Melanocyte of skin (primary cell): ENCODE measurements around the gene UQCC3. TPM values are rescaled to one million over a fixed set of nuclear protein-coding genes. Genes with fewer than 3 reads are reported as not detected.

Source experiments
- small RNA-seq, 2 donors: library from RNA; depleted of rRNA; stranded (forward); fragments of <200 nt; gene quantifications; one replicate each; pipeline ENCODE3, GENCODE V24; 2012
- total RNA-seq, 2 donors: library from RNA; depleted of rRNA; stranded (reverse); fragments of >200 nt; gene quantifications; 2 replicates each; pipeline ENCODE4 v1.2.3, GENCODE V29; 2012

UQCC3 gene
- 1 to 10 TPM; 5.9 to 7.3 TPM for total RNA-seq

GRCh38 chr11:62671608-62672389, at the start of gene UQCC3, which contains the start of gene LBHD1:
Gene UQCC3 (plus strand): TSS chr11:62671673. CDS start chr11:62671746, 73 bp downstream.
Gene LBHD1 (minus strand): TSS chr11:62672267. CDS start chr11:62670031, 2,236 bp downstream.

GRCh38 chr11:62645946-62646824, 25.3 kb upstream of the UQCC3 start, which contains the start of gene GANAB:
Gene GANAB (minus strand): TSS chr11:62646613. CDS start chr11:62646599, 14 bp downstream.

GRCh38 chr11:62665075-62665598, 6.3 kb upstream of the UQCC3 start, which contains the start of the genes C11orf98 and CSKMT:
Gene C11orf98 (minus strand): TSS chr11:62665210. CDS start chr11:62665169, 41 bp downstream.
Gene CSKMT (plus strand): TSS chr11:62665312. CDS start chr11:62665880, 568 bp downstream.

GRCh38 chr11:62678770-62679696, 7.6 kb downstream of the UQCC3 start, which contains the start of gene UBXN1:
Gene UBXN1 (minus strand): TSS chr11:62679073. CDS start chr11:62678923, 150 bp downstream.

GRCh38 chr11:62689421-62690183, 18.1 kb downstream of the UQCC3 start, which contains the start of gene LRRN4CL:
Gene LRRN4CL (minus strand): TSS chr11:62689530. CDS start chr11:62688508, 1,022 bp downstream.

GRCh38 chr11:62707277-62707861, 35.9 kb downstream of the UQCC3 start, which contains the start of the genes BSCL2 and GNG3:
Gene BSCL2 (minus strand): TSS chr11:62707424. CDS start chr11:62707195, 229 bp downstream.
Gene GNG3 (plus strand): TSS chr11:62707676. CDS start chr11:62708296, 620 bp downstream.

Small RNA genes within 50 kb of the gene (small RNA-seq; reads per million reads assigned to genes)
- 0 reads per million in 2 donors for gene SNORA57

Other genes starting within 250 kb of the UQCC3 start
- gene AHNAK, start 124.9 kb upstream of the UQCC3 start, total RNA-seq, result 100 to 1,000 TPM; 261 to 266 TPM
- gene EEF1G, start 97.8 kb upstream of the UQCC3 start, total RNA-seq, result 100 to 1,000 TPM; 357 to 708 TPM
- 1 to 10 TPM; 6.5 to 7.0 TPM for gene TUT1, start 80.2 kb upstream of the UQCC3 start, total RNA-seq
- gene MTA2, start 69.8 kb upstream of the UQCC3 start, total RNA-seq, result 100 to 1,000 TPM; 102 to 164 TPM
- gene EML3, start 58.9 kb upstream of the UQCC3 start, total RNA-seq, result 10 to 100 TPM; 15.3 to 19.3 TPM
- gene ROM1, start 58.4 kb upstream of the UQCC3 start, total RNA-seq, result 1 to 10 TPM in 1 of 2 donors, under 1 TPM in 1; 1.00 to 1.0 TPM
- 10 to 100 TPM; 50.3 to 51.3 TPM for gene B3GAT3, start 49.7 kb upstream of the UQCC3 start, total RNA-seq
- 100 to 1,000 TPM; 140 to 155 TPM for gene GANAB, start 25.1 kb upstream of the UQCC3 start, total RNA-seq
- 10 to 100 TPM; 26.2 to 28.0 TPM for gene INTS5, start 18.4 kb upstream of the UQCC3 start, total RNA-seq
- 10 to 100 TPM; 26.5 to 36.0 TPM for gene C11orf98, start 6.5 kb upstream of the UQCC3 start, total RNA-seq
- 1 to 10 TPM; 6.7 to 7.6 TPM for gene CSKMT, start 6.4 kb upstream of the UQCC3 start, total RNA-seq
- gene LBHD1, start 594 bp downstream of the UQCC3 start, total RNA-seq, result 1 to 10 TPM; 4.3 to 5.5 TPM
- gene UBXN1, start 7.4 kb downstream of the UQCC3 start, total RNA-seq, result 10 to 100 TPM; 59.2 to 83.9 TPM
- gene LRRN4CL, start 17.9 kb downstream of the UQCC3 start, total RNA-seq, result 1 to 10 TPM; 1.0 to 1.3 TPM
- 10 to 100 TPM; 70.3 to 71.9 TPM for gene BSCL2, start 35.8 kb downstream of the UQCC3 start, total RNA-seq
- gene GNG3, start 36.0 kb downstream of the UQCC3 start, total RNA-seq, result not detected
- 10 to 100 TPM in 1 of 2 donors, 1 to 10 TPM in 1; 5.7 to 10.3 TPM for gene HNRNPUL2, start 55.8 kb downstream of the UQCC3 start, total RNA-seq
- gene TTC9C, start 56.8 kb downstream of the UQCC3 start, total RNA-seq, result 10 to 100 TPM; 27.2 to 33.6 TPM
- 10 to 100 TPM in 1 of 2 donors, 1 to 10 TPM in 1; 6.3 to 14.5 TPM for gene ZBTB3, start 82.5 kb downstream of the UQCC3 start, total RNA-seq
- 10 to 100 TPM; 37.9 to 72.9 TPM for gene POLR2G, start 89.9 kb downstream of the UQCC3 start, total RNA-seq
- 10 to 100 TPM; 28.0 to 31.0 TPM for gene TAF6L, start 99.7 kb downstream of the UQCC3 start, total RNA-seq
- gene TMEM179B, start 115.7 kb downstream of the UQCC3 start, total RNA-seq, result 10 to 100 TPM; 50.3 to 60.6 TPM
- 10 to 100 TPM; 14.5 to 23.0 TPM for gene TMEM223, start 120.3 kb downstream of the UQCC3 start, total RNA-seq
- 10 to 100 TPM; 31.7 to 32.0 TPM for gene NXF1, start 133.8 kb downstream of the UQCC3 start, total RNA-seq
- gene STX5, start 160.4 kb downstream of the UQCC3 start, total RNA-seq, result 10 to 100 TPM; 22.0 to 26.5 TPM
- gene TEX54, start 161.2 kb downstream of the UQCC3 start, total RNA-seq, result not detected
- gene WDR74, start 167.9 kb downstream of the UQCC3 start, total RNA-seq, result 10 to 100 TPM; 33.7 to 87.9 TPM
- 100 to 1,000 TPM; 486 to 693 TPM for gene SLC3A2, start 209.2 kb downstream of the UQCC3 start, total RNA-seq
- gene CHRM1, start 249.7 kb downstream of the UQCC3 start, total RNA-seq, result 1 to 10 TPM in 1 of 2 donors, under 1 TPM in 1; under 0.01 to 1.3 TPM